GM21825 (cell line): ENCODE results near the gene HS3ST5.

Experiments
- ATAC-seq: cut with Tn5 transposase; IDR thresholded peaks from one replicate; pipeline ENCODE4 v1.9.1; 2021; ENCODE audit warnings: mild to moderate bottlenecking, moderate library complexity; ENCODE audit not compliant: unreplicated experiment

HS3ST5 gene

GRCh38 chr6:114200891-114201290 is 141.9 kb downstream of the HS3ST5 start:
- no peak for ATAC-seq

- ATAC-seq: no peak
Measured at GRCh38 chr6:114195631-114196403, 147.0 kb downstream of the HS3ST5 start.

- ATAC-seq: no peak
Measured at GRCh38 chr6:114195027-114195365, 147.8 kb downstream of the HS3ST5 start.

GRCh38 chr6:114194362-114195026 is 148.3 kb downstream of the HS3ST5 start:
- no peak for ATAC-seq

- ATAC-seq: no peak
Measured at GRCh38 chr6:114187563-114187962, 155.3 kb downstream of the HS3ST5 start.

- ATAC-seq: no peak
Measured at GRCh38 chr6:114181664-114182063, 161.2 kb downstream of the HS3ST5 start.

- no peak for ATAC-seq
Measured at GRCh38 chr6:114179411-114179810, 163.4 kb downstream of the HS3ST5 start.

GRCh38 chr6:114176726-114177125 is 166.1 kb downstream of the HS3ST5 start:
- no peak for ATAC-seq

- no peak for ATAC-seq
Measured at GRCh38 chr6:114172576-114173260, 170.1 kb downstream of the HS3ST5 start.

GRCh38 chr6:114171473-114171872 is 171.3 kb downstream of the HS3ST5 start:
- no peak for ATAC-seq

- ATAC-seq: no peak
Measured at GRCh38 chr6:114170958-114171387, 171.8 kb downstream of the HS3ST5 start.

- ATAC-seq: no peak
Measured at GRCh38 chr6:114170372-114170771, 172.5 kb downstream of the HS3ST5 start.

GRCh38 chr6:114169763-114170162 is 173.1 kb downstream of the HS3ST5 start:
- ATAC-seq: no peak

GRCh38 chr6:114167583-114168576 is 174.9 kb downstream of the HS3ST5 start:
- no peak for ATAC-seq

- no peak for ATAC-seq
Measured at GRCh38 chr6:114164207-114164606, 178.6 kb downstream of the HS3ST5 start.

GRCh38 chr6:114162691-114163347 is 180.0 kb downstream of the HS3ST5 start:
- no peak for ATAC-seq

GRCh38 chr6:114160881-114161280 is 181.9 kb downstream of the HS3ST5 start:
- ATAC-seq: no peak

- ATAC-seq: no peak
Measured at GRCh38 chr6:114159727-114160126, 183.1 kb downstream of the HS3ST5 start.

- no peak for ATAC-seq
Measured at GRCh38 chr6:114158838-114159694, 183.8 kb downstream of the HS3ST5 start.
